ENCODE results near the gene DHRS12.

The DHRS12 gene

DNA sequence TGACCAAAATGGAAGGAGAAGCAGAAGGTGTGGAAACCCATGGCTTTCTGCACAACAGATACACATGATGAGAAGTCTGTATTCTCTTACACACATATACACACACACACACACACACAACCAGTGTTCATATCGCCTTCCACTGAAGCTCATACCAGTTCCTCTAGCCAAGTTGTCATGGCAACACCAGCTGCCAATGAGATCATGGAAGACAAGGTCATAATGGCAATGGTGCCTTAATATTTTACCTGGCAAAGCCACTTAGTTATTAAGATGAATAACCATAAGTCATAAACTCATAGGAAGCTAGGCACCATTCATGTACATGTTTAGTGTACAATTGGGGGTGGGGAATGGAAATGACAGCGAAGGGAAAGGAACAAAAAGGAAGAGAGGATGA, 2.6 kb upstream of the DHRS12 start:
- DNase-seq: peak; percentile 34 to 63 (median 50)

DNA sequence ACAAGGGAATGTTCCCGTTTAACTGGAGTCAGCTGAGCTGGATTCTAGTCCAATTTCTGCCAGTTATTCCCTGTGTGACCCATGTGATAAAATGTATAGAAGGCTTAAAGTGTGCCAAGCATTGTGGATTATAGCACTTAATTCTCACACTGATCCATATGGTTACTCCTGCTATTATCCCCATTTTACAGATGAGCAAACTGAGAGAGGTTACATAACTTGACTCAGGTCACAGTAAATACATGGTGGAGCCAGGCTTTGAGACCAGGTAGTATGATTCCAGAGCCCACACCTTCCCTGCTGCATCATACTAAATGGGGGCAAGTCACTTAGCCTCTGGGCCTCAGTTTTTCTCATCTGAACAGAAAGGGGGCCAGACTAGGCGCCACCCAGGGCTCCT, 2.0 kb upstream of the DHRS12 start:
- DNase-seq: no peak

DNA sequence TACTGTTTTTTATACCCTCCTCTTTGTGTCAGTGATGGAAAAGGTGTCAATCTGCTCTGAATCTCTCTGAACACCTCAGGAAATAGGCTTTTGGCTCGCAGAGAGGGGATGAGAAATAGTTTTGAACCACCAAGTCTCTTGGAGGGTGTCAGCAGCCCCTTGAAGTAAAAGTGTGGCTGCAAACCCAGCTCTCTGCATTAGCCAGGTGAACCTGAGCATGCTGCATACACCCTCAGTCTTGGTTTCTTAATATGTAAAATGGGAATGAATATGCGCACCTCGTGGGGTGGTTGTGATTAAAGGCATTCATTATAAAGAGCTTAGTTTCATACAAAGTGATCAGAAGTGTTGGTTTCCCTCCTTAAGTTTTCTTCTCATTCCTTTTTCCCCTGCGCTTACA, 1.4 kb upstream of the DHRS12 start:
- no peak for DNase-seq

DNA sequence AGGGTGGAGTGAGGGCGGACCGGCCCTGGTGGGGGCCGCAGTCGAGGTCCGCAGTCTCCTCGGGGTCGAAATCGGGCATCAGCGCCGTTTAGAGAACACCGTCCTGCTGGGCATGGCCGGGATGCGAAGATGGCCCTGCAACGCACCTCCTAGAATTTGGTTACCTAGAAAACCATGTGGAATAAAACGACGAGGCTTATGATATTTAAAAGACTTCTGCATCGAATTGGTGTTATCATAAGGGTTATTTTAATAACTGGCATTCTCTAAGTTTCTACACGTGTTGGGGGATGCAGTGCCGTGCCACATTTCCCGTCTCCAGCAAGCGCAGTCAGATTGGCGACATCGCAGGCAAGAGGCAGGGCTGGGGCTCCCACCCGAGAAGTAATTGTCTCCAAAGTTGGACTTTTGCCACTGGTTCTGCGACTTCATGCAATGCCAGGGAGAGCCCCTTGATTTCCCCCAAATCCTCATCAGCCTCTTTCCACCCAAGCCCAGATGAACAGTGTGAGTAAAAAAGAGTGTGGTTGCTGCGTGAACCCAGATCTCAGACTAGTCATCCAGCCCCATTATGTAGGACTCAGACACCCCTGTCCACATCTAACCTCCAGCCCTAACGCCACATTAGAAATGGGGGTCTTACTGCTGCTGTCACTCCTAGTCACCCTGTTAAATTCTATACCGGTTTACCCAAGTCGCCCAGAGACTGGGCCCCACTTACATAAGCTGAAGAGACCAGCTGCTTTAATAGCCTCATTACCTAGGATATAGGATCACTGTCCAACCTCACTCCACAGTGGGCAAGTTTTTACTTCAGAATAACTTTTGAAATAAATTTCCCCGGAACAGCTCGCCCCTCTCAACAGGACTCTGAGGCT, 571 bp upstream of the DHRS12 start:
- DNase-seq: peak in 1 of 4 experiments; percentile 21

DNA sequence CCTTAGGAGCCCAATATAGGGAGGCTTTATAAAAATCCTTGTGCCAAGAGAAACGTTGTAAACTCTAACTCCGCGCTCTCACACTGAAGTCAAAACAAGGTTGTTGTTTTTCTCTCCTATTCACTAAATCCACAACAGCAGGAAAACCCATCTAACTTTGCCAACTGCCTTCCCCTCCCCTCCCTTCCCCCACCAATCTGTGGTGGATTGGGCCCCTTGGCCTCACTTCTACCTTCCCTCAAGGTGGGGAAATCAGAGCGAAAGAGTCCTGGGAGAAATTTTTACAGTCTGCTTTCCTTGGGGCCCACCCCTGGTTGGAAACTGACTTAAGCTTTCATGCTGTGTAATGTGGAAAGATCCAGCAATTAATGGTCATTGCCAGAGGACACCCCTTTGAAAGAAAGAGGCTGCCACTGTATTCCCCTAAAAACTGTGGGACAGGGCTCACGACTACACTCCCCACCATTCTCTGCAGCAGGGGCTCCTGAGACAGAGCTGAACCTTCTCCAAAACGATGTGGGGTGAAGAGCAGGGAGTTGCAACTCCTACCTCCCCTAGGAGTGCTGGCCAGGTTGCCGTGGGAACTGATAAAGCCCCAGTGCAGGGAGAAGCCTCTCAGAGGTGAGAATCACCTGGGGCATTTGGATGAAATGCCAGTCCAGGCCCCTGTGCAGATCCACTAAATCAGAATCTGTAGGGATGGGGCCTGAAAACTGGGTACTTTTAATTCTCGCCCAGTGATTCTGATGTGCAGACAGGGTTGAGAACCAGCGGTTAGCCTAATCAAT, 1.1 kb downstream of the DHRS12 start:
- DNase-seq: no peak

DNA sequence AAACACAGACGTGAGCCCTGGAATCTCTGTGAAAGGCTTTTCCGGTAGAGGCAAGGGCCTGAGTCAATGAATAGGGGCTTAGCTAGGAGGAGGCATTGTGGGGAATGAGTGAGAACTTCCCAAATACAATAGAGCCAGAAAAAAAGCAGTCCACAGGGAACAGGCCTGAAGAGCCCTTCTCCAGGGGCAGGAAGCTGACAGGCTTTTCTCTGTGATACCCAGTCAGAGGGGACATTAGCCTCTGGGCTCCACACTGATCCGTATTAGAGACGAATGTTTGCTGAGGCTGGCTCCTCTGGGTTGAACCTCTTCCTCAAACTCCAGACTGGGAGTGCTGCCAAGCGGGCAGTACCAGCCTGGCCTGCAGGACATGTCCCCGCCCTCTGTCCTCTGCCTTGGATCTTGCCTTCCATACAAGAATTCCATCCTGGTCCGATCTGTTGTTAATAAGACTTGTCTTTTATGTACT, 2.3 kb downstream of the DHRS12 start:
- DNase-seq: peak; percentile 54 to 82 (median 78)

DNA sequence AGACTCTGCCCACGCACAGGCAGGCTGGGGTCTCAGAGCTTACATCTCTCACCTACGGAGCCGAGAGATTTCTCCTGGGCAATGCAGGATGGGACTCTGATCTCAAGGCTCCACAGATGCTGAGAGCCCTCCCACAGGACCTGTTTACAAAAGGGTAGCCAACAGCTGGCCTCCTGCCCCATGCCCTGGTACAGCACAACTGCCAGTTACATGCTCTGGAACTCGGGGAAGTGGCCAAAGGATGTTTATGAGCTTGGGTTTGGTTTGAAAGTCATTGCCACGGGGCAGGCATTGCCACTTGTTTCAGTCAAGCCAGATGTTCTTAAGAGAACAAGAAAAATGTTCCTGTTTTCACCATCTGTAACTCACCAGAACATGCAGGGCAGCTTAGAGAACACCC, 3.5 kb downstream of the DHRS12 start:
- DNase-seq: no peak

DNA sequence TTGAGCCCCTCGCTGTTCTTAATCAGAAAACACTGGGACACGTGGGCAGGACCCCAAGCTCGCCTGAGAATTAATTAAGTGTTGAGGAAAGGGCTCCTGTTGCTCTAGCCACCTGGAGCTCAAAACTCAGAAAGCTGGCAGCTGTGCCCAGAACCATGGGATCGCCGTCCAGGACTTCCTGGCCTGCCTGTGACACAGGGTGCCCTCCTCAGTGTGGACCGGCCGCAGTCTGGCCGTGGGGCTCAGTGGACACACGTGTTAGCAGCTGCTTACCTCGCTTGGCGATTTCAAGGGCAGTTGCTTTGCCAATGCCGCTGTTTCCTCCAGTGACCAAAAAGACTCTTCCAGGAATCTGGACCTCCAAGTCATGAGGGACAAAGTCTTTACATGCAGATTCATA, 4.7 kb downstream of the DHRS12 start:
- DNase-seq: no peak

DNA sequence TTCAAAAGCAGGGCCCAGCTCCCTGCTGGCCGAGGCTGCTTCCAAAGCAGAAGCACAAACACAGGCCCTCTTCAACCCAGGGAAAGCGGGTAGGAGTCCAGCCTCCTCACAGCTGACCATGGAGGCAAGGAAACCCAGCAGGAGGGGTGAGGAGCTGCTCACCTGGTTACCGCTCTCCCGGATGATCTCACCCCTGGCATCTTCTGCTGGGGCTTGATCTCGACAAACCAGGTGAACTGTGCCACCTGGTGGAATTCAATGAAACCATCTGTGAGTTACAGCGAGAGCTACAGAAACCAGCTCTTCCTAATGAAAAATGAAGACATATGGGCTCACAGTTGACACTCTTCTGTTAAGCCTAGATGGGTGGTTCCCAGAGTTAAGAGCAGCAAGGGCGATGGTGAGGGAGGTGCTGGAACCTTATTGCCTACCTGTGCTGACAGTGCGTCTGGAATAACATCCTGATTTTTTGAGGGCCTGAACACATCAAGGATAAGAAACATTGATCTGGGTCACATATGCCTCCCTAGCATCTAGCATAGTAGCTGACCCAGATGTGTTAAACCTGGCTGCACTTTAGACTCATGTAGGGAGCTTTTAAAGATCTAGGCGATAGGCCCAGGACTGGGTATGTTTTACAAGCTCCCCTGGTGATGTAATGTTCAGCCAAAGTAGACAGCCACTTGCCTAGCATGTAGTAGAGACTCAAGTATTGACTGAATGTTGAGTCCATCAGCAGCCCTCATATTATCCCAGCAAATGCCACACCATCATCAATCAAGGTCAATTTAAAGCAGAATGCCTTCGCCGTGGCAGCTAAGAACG, 6.1 kb downstream of the DHRS12 start:
- peak in 2 of 4 experiments; percentile 29 to 31 for DNase-seq

DNA sequence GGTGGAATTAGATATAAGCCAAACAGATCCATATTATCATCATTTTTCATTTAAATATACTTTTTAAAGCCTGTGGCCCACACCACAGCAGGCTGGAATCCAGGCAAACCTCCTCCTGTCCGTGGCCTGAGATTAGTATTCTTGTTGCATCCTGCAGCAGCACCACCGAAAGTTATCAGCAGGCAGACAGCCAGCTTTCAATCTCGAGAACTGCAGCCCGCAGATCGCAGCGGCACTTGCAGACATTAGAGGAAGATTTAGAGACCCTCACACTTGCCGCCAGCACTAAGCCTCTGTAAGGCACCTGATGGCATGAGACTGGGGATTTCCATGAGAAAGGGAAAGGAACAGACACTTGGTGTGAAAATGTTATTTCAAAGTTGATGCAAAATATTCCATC, 7.4 kb downstream of the DHRS12 start:
- no peak for DNase-seq

DNA sequence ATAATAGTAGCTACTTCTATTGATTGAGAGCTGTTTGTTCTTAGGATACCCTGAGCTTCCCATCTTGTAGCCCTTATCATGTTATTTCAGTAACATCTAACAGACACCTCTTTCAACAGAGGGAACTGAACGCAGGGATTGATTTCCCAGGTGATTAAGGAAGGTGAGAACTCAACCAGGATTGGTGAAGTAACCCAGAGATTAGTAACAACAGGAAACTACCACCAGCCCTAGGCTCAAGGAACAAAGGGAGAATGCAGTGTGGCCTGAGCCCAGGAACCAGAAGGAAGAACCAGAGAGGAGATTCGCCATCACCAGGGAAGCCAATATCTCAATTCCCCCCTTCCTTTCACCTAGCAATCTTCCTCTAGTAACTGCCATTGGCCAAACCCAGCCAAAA, 8.5 kb downstream of the DHRS12 start:
- DNase-seq: no peak

DNA sequence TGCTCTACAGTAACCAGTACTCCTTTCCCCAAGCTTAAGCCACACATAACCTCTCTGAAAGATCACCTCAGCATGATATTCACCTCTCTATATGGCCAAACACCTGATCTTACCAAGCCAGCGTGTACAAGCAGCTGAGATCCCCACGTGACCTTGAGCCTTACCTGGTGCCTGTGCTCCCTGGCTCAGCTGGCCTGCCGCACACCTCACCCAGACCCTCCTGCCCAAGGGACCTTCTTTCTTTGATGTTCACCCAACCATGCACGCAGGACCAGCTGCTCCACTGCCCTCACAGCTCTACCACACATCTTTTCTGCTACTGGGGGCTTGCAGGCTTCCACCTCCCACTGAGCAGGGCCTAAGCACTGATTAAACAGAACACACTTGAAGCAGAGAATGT, 9.0 kb downstream of the DHRS12 start:
- DNase-seq: no peak

DNA sequence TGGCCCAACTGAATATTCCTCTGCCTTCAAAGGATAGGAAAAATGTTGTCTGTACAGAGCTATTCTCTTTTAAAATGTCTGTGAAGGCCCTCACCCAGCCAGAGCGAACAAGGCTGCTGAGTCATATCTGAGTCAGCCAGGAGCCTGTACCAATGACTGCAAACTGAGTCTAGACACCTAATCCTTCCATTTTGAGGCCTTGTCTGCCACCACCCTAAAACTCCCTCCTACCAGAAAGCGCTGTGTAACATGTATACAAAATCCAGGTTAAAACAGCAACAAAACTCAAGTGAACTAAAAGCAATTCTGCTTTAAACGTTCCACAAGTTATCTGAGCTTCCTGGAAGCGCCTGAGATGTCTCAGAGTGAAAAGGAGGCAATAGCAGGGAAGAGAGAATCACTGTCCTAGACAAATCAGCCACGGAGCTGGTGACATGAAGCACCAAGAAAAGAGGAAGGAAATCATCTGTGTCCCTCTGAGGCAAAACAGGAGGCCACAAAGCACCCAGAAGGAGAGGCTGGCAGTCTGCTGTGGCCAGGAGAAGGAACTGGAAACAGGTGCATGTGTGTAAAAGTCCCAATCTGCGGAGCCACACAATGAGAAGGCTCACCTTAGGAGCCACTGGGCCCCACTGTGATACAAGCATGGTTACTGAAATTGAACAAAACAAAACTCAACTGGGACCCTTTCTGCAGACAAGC, 10.2 kb downstream of the DHRS12 start:
- peak; percentile 62 to 82 (median 75) for DNase-seq

DNA sequence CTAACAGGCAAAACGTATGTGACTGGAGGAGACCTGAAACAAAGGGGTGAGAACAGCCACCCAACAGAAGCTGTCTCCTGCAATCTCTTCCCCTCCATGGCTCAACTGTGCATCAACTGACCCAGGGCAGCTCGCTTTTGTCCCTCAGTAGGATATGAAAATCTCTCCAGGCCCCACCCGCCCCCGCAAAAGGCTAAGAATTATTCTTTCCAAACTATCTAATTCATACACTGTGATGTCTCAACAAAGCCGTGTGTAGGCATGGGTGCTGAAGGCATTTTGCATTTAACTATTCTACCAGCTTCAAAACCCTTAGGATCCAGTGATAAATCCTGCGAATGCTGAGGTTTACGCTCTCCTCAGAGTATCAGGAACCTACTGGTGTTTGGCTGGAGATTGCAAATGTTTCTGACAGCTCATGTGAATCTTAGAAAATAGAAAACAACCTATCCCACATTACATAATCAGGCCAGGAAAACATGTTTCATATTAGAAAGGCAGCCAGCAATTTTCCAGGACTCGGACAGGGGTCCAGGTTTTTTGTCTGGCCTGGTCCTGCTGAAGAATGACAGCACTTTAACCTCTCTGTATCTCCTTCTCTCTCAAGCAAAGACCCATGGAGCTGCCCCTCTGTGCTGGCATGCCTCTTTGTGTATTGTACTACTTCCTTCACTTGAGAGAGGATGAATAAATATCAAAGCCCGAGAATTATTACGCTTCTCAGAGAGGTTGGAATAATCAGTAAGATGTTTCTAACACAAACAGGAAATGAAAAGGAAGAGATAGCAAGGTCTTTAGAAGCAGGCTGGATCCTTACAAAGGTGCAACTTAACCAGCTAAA, 17.3 kb downstream of the DHRS12 start:
- DNase-seq: no peak

DNA sequence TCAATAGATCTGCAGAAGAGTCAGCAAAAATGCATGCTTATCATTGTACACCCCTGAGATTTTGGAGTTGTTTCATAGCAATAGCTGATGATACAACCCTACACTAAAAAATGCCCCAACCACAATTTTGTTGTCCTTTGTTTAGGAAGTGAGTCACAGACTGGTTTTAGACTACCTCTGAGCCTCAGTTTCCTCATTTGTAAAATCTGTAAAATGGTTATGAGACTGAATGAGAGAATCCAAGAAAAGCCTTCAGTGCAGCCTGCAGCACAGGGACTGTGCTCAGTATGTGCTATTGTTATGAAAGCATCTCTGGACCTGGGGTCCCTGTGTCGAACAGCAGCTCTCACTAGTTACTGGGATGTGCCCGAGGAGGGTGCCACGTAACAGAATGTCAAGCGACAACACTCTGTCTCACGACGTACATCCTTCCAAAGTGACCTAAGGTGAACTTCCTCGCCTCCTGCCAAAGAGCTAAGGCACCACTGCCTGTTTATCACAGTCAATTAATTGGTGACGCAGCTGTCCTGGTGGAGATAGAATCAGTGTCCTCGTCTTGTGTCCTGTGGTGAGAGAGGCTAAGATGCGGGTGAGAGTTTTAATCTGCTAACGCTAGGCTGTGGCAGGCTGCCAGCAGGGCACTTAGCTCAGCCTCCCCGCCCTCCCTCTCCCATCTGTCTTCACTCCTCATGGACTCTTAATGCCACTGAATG, 18.1 kb downstream of the DHRS12 start:
- DNase-seq: peak in 1 of 4 experiments; percentile 11

DNA sequence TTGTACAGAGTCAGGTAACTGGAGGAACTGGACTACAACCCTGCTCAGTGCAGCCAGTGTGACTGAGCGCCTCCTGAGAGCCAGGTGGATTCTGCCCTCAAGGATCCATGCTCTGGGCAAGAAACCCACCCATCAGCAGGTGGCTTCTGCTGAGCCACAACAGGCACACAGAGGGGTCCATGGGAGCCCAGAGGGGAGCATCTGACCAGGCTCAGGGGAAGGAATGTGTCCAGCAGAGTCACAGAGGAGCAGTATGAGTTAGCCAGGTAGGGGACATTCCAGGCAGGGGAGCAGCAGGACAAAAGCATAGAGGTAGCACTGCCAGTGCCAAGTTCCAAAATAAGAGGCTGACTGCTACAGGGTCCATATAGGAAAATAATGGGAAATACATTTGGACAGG, 19.9 kb downstream of the DHRS12 start:
- no peak for DNase-seq

DNA sequence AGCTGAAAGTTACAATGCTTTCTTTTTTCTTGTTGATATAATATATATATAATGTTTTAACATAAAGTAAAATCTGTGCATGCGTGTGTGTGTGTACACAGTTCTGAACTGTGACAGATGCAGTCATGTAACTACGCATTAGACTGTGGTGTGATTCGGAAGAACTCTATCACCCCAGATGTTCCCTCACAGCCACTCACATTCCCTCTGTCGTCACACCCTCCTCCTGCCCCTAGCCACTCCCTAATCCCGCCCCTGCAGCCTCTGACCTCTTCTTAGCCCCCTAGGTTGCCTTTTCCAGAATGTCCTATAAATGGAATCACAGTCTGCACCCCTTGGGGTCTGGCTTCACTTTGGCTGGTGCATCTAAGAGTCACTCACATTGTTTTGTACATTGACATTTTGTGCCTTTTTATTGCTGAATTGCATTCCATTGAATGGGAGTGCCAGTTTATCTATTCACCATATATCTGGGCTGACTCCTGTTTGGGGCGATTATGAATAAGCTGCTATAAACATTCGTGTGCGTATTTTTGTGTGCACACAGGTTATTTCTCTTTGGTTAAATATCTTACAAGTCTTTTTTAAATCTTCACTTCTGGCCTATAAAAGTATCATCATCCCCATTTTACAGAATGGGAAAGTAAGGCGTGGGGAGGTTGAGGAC, 20.4 kb downstream of the DHRS12 start:
- DNase-seq: no peak

DNA sequence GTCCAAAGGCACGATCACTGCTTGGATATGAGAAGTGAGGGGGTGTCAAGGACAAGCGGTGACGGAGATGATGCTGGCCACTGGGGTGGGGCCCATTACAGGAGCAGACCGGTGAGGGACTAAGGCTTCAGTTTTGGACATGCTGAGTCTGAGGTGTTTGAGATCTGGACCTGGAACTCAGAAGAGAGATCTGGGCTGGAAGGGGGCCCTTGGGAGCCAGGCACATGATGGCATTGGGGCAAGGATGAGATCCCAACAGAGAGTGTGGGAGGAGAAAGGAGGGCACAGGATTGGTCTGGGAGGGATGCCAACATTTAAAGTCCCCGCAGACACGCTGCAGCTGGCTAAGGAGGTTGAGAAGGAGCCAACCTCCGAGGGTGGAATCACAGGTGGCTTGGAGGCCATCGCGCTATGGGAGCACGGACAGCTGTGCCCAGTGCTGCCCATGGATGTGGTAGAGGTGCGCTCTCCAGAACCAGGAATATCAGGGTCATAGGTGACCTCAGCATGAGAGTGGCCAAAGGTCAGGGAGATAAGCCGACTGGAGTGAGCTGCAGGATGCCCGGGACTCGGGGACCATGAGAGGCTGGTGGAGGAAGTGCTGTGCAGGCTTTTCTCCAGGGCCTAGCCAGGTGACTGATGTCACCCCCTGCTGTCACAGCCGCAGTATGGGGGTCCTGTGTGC, 21.8 kb downstream of the DHRS12 start:
- no peak for DNase-seq

Data from suppressor macrophage (primary cell).